Measurements from ENCODE around the gene ADARB2.
A peak's percentile ranks its signal among the peaks of the same experiment; 100 is the strongest.

ADARB2 gene

DNA sequence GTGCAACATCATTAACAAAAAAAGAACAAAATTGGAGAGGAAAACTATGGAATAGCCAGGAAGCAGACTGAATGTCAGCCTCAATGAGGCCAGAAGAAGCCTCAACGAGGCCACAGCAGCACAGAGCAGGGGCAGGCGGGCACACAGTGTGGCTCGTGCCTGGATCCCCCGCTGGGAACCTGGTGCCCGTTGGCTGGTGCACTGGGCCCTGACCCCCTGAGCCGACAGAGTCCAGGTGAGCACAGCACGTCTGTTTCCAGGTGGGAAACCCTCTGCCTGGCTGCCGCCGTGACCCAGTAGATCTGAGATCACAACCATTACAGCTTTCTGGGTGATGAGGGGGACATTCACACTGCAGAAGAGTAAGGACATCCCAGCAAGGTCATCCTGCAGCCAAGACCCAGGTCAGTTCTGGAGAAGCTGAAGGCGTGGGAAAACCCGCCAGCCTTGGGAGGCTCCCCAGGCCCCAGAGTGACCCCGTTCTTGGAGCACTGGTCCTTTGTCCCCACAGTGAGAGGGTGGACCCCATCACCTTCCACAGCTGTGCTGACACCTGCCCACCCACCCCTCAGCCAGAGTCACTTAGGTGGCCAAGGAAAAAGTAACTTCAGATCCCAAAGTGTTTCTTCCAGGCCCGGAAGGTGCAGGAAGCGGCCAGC, 222.1 kb downstream of the ADARB2 start:
- DNase-seq (ENCODE audit: insufficient read length, low spot score) (no peak), FAIRE-seq (no peak)

GRCh38 chr10:1514681-1515080, 222.6 kb downstream of the ADARB2 start:
- DNase-seq (ENCODE audit: insufficient read length, low spot score) (no peak), FAIRE-seq (no peak)

GRCh38 chr10:1513221-1513620, 224.1 kb downstream of the ADARB2 start:
- DNase-seq (ENCODE audit: insufficient read length, low spot score) (no peak), FAIRE-seq (no peak)

- no peak for DNase-seq (ENCODE audit: insufficient read length, low spot score)
- FAIRE-seq, result no peak
Observed at GRCh38 chr10:1509011-1509530, 228.3 kb downstream of the ADARB2 start.

GRCh38 chr10:1508096-1508495, 229.2 kb downstream of the ADARB2 start:
- FAIRE-seq (no peak), DNase-seq (ENCODE audit: insufficient read length, low spot score) (no peak)

GRCh38 chr10:1507436-1507835, 229.9 kb downstream of the ADARB2 start:
- FAIRE-seq (no peak), DNase-seq (ENCODE audit: insufficient read length, low spot score) (no peak)

GRCh38 chr10:1504940-1505339, 232.4 kb downstream of the ADARB2 start:
- FAIRE-seq (peak; percentile 92), DNase-seq (ENCODE audit: insufficient read length, low spot score) (no peak)

DNA sequence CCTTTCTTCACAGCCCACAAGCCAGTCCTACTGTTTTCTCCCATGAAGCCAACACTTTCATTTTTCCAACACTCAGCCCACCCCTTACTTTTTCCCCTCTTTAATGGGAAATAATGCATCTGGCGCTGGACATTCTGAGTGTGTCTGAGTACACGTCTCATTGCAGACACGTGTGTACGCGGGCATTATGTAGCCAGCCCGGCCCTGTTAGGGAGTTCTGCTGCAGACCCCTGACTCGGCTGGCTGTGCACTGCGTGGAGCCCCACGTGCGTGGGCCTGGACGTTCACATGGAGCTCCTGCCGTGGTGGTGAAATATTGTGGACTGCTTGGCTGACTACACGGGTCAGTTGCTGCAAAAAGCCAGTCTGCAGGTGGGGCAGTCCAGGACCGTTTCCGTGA, 233.0 kb downstream of the ADARB2 start:
- no peak for FAIRE-seq
- DNase-seq (ENCODE audit: insufficient read length, low spot score), result no peak

DNA sequence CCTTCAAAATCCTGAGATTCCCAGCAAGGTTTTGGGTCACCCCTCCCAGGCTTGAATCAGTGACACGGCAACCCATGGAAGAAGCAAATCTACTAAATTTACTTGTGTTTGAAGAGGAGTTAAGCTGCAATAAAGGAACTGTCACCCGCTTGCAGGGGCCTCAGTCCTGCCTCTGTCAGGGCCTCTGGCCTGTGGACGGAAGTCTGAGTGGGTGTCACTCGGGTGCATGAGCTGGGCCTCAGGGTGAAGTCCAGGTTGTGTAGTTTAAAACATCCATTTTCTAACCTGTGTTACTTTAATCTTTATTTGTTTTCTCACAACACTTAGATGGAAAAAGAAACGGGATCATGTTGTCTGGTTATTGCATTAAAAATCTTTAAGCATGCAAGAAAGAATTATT, 234.9 kb downstream of the ADARB2 start:
- FAIRE-seq (no peak), DNase-seq (ENCODE audit: insufficient read length, low spot score) (no peak)

GRCh38 chr10:1499359-1499957, 237.9 kb downstream of the ADARB2 start:
- no peak for DNase-seq (ENCODE audit: insufficient read length, low spot score)
- peak; percentile 69 for FAIRE-seq

- DNase-seq (ENCODE audit: insufficient read length, low spot score) (no peak), FAIRE-seq (peak; percentile 65)
Observed at GRCh38 chr10:1498746-1499358, 238.5 kb downstream of the ADARB2 start.

DNA sequence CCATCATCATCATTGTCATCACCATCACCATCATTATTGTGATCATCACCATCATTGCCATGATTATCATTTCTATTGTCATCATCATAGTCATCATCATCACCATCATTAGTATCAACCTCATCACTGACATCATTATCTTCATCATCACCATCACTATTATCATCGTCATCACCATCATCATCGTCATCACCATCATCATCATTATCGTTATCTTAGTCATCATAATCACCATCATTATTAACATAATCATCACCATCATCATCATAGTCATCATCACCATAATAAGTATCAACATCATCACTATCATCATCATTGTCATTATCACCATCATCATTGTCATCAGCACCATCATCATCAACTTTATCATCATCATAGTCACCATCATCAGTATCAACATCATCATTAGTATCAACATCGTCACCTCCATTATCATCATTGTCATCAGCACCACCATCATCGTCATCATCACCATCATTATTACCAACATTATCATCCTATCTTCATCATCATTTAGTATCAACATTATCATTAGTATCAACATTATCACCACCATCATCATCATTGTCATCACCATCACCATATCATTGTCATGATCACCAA, 241.3 kb downstream of the ADARB2 start:
- DNase-seq (ENCODE audit: insufficient read length, low spot score), result no peak
- FAIRE-seq, result peak; percentile 74

GRCh38 chr10:1492641-1493040, 244.7 kb downstream of the ADARB2 start:
- FAIRE-seq, result no peak
- no peak for DNase-seq (ENCODE audit: insufficient read length, low spot score)

DNA sequence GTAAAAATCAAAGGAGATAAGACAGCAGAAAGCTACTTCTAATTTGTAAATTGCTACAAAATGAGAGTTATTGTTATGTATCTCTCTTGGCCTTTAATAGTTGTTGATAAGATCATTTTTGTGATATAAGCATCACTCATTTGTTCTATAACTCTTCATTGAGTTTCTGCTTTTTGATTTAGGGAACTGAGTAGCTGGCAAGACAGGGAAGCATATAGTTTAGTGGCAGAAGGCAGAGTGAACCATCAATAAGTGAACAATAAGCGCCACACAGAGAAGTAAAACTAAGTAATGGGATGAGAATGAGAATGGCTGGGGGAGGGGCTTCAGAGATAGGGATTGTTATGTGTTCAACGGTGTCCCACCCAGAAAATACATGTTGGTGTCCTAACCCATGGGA, 245.4 kb downstream of the ADARB2 start:
- DNase-seq (ENCODE audit: insufficient read length, low spot score), result no peak
- no peak for FAIRE-seq

DNA sequence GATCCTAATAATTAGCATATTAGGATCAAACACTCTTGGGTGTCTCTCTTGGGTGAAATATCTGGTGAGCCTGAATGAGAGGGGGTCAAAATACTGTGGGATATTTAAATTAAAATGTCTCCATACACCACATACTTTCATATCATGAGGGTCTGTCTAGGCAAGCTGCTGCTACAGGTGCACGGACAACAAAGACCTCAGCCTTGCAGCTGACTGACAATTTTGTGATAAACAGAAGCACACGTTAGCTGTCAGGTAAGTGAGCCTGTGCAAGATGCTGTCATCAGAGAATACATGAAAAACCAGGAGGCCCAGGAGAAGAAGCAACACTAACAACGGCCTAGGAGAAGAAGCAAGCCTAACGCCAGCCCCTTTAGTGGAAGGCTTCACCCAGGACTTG, 247.5 kb downstream of the ADARB2 start:
- DNase-seq (ENCODE audit: insufficient read length, low spot score), result no peak
- no peak for FAIRE-seq

DNA sequence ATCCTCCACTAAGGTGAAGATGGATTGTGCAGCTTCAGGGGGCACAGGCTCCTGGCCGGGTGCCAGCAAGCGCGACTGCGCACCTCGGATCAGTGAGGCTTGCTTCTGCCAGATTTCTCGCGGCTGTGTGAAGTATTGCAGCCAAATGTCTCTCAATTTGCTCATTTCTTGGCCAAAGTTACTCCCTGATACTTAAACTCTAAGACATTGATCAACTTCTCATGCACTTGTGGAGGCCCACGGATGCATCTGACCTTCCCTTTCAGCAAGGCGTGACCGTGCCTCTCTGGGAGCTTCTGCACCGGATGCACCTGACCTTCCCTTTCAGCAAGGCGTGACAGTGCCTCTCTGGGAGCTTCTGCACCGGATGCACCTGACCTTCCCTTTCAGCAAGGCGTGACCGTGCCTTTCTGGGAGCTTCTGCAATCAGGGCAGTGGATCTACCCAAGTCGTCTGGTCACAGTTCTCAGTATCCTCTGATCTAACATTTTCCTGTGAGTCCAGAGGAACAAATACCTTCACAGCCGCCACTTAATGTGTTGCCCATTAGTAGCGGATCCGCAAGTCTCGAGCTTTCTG, 248.3 kb downstream of the ADARB2 start:
- FAIRE-seq (no peak), DNase-seq (ENCODE audit: insufficient read length, low spot score) (no peak)

- no peak for FAIRE-seq
- no peak for DNase-seq (ENCODE audit: insufficient read length, low spot score)
Observed at GRCh38 chr10:1486841-1487687, 250.3 kb downstream of the ADARB2 start.

DNA sequence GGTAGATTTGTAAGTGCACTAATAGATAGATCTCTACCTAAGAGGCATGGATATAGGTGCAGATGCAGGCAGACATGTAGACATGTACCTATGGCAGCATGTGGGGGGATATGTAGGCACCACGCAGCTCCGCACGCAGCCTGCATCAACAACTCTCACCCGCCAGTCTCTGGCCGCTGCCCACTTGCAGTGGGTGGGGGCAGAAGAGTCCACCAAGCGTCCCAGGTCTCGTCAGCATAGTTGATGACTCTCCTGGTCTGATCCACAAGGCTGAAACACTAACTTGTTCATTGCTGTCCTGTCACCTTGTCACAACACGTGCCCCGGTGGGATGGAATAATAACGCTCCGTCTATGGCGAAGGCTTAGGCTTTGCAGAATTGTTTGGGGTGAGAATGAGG, 252.0 kb downstream of the ADARB2 start:
- DNase-seq (ENCODE audit: insufficient read length, low spot score), result no peak
- FAIRE-seq, result no peak

DNA sequence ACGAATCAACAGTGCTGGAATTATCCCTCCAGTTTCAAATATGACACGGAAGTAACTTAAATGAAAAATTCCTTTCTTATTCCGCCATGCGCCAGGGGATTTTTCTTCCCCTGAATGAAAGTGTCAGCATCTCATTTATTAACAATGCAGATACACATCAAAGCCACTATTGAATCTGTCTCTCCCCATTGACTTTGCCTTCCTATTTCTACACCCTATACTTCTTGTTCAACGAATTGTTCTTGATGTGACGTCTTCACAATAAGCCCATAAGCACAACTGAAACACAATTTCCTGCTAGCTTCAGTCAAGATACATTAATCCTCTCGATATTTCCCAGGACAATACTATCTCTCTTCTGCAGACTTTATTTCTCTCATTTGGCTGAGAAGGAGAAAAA, 253.5 kb downstream of the ADARB2 start:
- no peak for DNase-seq (ENCODE audit: insufficient read length, low spot score)
- FAIRE-seq, result no peak

DNA sequence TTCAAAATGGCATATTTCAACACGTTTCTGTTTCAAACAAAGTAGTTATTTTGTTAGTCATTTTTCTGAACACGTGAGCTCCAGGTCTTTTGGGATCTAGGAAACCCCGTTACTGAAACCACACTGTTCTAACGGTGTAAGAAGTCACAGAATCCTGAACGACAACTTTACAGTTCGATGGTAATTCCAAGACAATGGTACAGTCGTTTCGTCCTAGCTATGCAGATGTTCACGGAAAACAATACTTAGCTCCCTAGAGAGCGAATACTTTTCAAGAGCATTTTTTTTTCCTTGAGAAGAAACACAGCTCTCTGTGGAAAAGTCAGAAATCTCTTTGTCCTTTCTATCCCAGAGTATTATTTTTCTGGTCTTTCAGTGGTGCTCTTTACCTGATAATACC, 254.1 kb downstream of the ADARB2 start:
- FAIRE-seq (no peak), DNase-seq (ENCODE audit: insufficient read length, low spot score) (no peak)
